ENCODE measurements around the gene CLDN1. TPM values are rescaled to one million over a fixed set of nuclear protein-coding genes. Genes with fewer than 3 reads are reported as not detected.

The CLDN1 gene
- total and polyA plus RNA-seq, 2 donors (not counting 1 experiment from before 2014, with no cell fraction given): 3.0 to 7.1 TPM

DNA sequence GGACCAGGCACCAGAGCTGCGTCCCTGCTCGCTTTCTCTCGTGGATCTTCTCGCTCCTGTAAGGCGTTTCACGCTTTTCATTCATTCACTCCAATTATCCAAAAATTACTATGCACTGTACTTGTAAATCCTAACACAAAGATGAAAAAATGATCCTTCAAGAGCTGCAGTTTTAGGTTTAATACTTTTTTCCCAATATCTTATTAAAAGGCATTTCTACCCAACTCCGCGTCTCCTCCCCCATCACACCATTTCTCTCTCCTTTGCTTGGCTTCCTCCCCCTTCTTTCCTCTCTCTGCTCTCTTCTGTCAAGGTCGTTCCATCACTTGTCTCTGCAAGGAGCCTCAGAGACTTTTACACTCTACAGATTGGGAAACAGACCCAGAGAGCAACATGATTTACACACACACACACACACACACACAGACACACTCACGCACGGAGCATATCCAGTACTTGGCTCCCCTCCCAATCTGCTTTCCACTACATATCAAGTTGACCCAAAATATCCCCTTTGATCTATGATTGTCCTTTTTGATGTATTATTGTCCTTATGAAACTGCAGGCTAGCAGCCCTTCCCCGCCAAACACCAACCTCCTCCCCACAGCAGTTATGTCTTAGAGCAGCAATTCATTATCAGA is 479 bp upstream of the CLDN1 start:
- peak; percentile 26 to 42 for DNase-seq (ENCODE audit: low read depth in 2 of 2)
- TF ChIP-seq EZH2 (IDR thresholded peaks at IDR 0.05; ENCODE audit: low read length, missing control alignments) (no peak), CTCF (conservative IDR thresholded peaks at IDR 0.05 in 1 of 2, IDR thresholded peaks at IDR 0.05 in 1 of 2; ENCODE audit: low read depth in 1 of 2, low read length in 2 of 2) (no peak)
- no peaks in the 10 kb centered on the region for H4K20me1 ChIP-seq (ENCODE audit: control insufficient read depth, extremely low read depth, insufficient read depth, low read length)

GRCh38 chr3:190320594-190321362 is 1.5 kb downstream of the CLDN1 start:
- TF ChIP-seq CTCF (conservative IDR thresholded peaks at IDR 0.05 in 1 of 2, IDR thresholded peaks at IDR 0.05 in 1 of 2; ENCODE audit: low read depth in 1 of 2, low read length in 2 of 2) (no peak), EZH2 (IDR thresholded peaks at IDR 0.05; ENCODE audit: low read length, missing control alignments) (no peak)
- peaks cover 3% of the 10 kb centered on the region for H3K4me1 ChIP-seq (ENCODE audit: control insufficient read depth, extremely low read depth, insufficient read depth, low read length)
- H2AFZ ChIP-seq (ENCODE audit: low read length): no peak overlapping the region
- DNase-seq (ENCODE audit: low read depth in 2 of 2): no peak
- H3K27me3 ChIP-seq (ENCODE audit: control insufficient read depth, insufficient read depth, low read length): no peaks in the 10 kb centered on the region
- H3K9me3 ChIP-seq (ENCODE audit: control insufficient read depth, insufficient read depth, low read depth, low read length): no peaks in the 10 kb centered on the region
- H3K4me3 ChIP-seq (replicated peaks in 1 of 4; ENCODE audit: control extremely low read depth in 1 of 4, insufficient read depth in 1 of 4, low read depth in 3 of 4, low read length in 4 of 4): peak overlapping the region in 2 of 4 experiments; percentile 12 to 55
- H3K36me3 ChIP-seq (ENCODE audit: control insufficient read depth, insufficient read depth, low read length): no peaks in the 10 kb centered on the region
- no peaks in the 10 kb centered on the region for H4K20me1 ChIP-seq (ENCODE audit: control insufficient read depth, extremely low read depth, insufficient read depth, low read length)
- no peak overlapping the region for H3K27ac ChIP-seq (ENCODE audit: insufficient read depth, low read length)
- H3K4me2 ChIP-seq (ENCODE audit: extremely low read depth, insufficient read depth, low read length): no peak overlapping the region
- H3K9ac ChIP-seq (ENCODE audit: insufficient read depth, low read length): no peak overlapping the region
- no peaks in the 10 kb centered on the region for H3K79me2 ChIP-seq (ENCODE audit: control insufficient read depth, insufficient read depth, low read length)

More for the DNA sequence above, 479 bp upstream of the CLDN1 start:
- Histone ChIP-seq H3K4me1 (ENCODE audit: control insufficient read depth, extremely low read depth, insufficient read depth, low read length) (peaks cover 3% of the 10 kb centered on the region), H3K27ac (ENCODE audit: insufficient read depth, low read length) (no peak overlapping the region), H3K27me3 (ENCODE audit: control insufficient read depth, insufficient read depth, low read length) (no peaks in the 10 kb centered on the region), H3K9me3 (ENCODE audit: control insufficient read depth, insufficient read depth, low read depth, low read length) (no peaks in the 10 kb centered on the region), H3K4me3 (replicated peaks in 1 of 4; ENCODE audit: control extremely low read depth in 1 of 4, insufficient read depth in 1 of 4, low read depth in 3 of 4, low read length in 4 of 4) (peak overlapping the region; percentile 57 to 62 (median 60)), H3K36me3 (ENCODE audit: control insufficient read depth, insufficient read depth, low read length) (no peaks in the 10 kb centered on the region), H2AFZ (ENCODE audit: low read length) (peak overlapping the region; percentile 15), H3K79me2 (ENCODE audit: control insufficient read depth, insufficient read depth, low read length) (no peaks in the 10 kb centered on the region), H3K4me2 (ENCODE audit: extremely low read depth, insufficient read depth, low read length) (peak overlapping the region; percentile 94), H3K9ac (ENCODE audit: insufficient read depth, low read length) (peak overlapping the region; percentile 26)

GRCh38 chr3:190319660-190320059 is 2.6 kb downstream of the CLDN1 start:
- Histone ChIP-seq H3K36me3 (ENCODE audit: control insufficient read depth, insufficient read depth, low read length) (no peaks in the 10 kb centered on the region), H2AFZ (ENCODE audit: low read length) (no peak overlapping the region), H3K4me1 (ENCODE audit: control insufficient read depth, extremely low read depth, insufficient read depth, low read length) (peaks cover 3% of the 10 kb centered on the region), H3K4me3 (replicated peaks in 1 of 4; ENCODE audit: control extremely low read depth in 1 of 4, insufficient read depth in 1 of 4, low read depth in 3 of 4, low read length in 4 of 4) (no peak overlapping the region), H3K4me2 (ENCODE audit: extremely low read depth, insufficient read depth, low read length) (no peak overlapping the region), H3K27me3 (ENCODE audit: control insufficient read depth, insufficient read depth, low read length) (no peaks in the 10 kb centered on the region), H4K20me1 (ENCODE audit: control insufficient read depth, extremely low read depth, insufficient read depth, low read length) (no peaks in the 10 kb centered on the region), H3K9me3 (ENCODE audit: control insufficient read depth, insufficient read depth, low read depth, low read length) (no peaks in the 10 kb centered on the region), H3K79me2 (ENCODE audit: control insufficient read depth, insufficient read depth, low read length) (no peaks in the 10 kb centered on the region), H3K9ac (ENCODE audit: insufficient read depth, low read length) (no peak overlapping the region), H3K27ac (ENCODE audit: insufficient read depth, low read length) (no peak overlapping the region)
- DNase-seq (ENCODE audit: low read depth in 2 of 2): peak in 1 of 2 donors; percentile 18
- TF ChIP-seq EZH2 (IDR thresholded peaks at IDR 0.05; ENCODE audit: low read length, missing control alignments) (no peak), CTCF (conservative IDR thresholded peaks at IDR 0.05 in 1 of 2, IDR thresholded peaks at IDR 0.05 in 1 of 2; ENCODE audit: low read depth in 1 of 2, low read length in 2 of 2) (no peak)

Data from fibroblast of lung (primary cell).